Endothelial cell of umbilical vein (primary cell): Measurements from ENCODE around the gene CTSA. TPM values are rescaled to one million over a fixed set of nuclear protein-coding genes. Genes with fewer than 3 reads are reported as not detected.

Experiments used
- BruUV-seq: library from RNA; stranded (reverse); fragments of 400-500 nt; replicated peaks from 2 replicates; lab custom pipeline; 2021; lab: Mats Ljungman, UMichigan
- CTCF ChIA-PET: fragments of 300-600, 350-600 bp; sonication (Branson Sonifier 250); formaldehyde crosslinking; loops from one replicate; lab custom pipeline; 2021; ENCODE audit warnings: antibody characterized with exemption, inconsistent platforms; lab: Charles Lee
- POLR2A ChIA-PET: fragments of 300-600, 350-600 bp; sonication (Branson Sonifier 250); formaldehyde crosslinking; loops from one replicate; lab custom pipeline; 2021; ENCODE audit warnings: antibody characterized with exemption, inconsistent platforms; lab: Charles Lee
- DNase-seq: peaks from one replicate; pipeline ENCODE4 v3.0.0-alpha.2; 2011; ENCODE audit warnings: low read depth, low spot score
- FAIRE-seq: peaks from 2 replicates; lab custom pipeline; 2011; peaks lifted over from hg19 to GRCh38; lab: Jason Lieb, UNC
- H2AFZ ChIP-seq: 2 replicates; pipeline ENCODE4 v1.6.0; 2012; ENCODE audit warnings: low read depth, low read length, control low read depth, inconsistent platforms
- H3K27ac ChIP-seq: 2 replicates; pipeline ENCODE4 v1.5.1; 2011; ENCODE audit warnings: low read depth, mild to moderate bottlenecking, control low read depth, low read length, moderate library complexity; ENCODE audit not compliant: insufficient read depth
- H3K27me3 ChIP-seq, 2 experiments: 2 replicates each; pipeline versions ENCODE4 v1.6.0 to v1.6.1; 2011; ENCODE audit warnings: low read length in 2 of 2, mixed read lengths in 1 of 2; ENCODE audit not compliant: control insufficient read depth in 2 of 2, insufficient read depth in 2 of 2
- H3K36me3 ChIP-seq, 2 experiments: 2 replicates in 1 of 2; 3 replicates in 1 of 2; pipeline ENCODE4 v1.5.1; 2011; ENCODE audit warnings: low read length in 2 of 2, mild to moderate bottlenecking in 1 of 2, moderate library complexity in 1 of 2; ENCODE audit not compliant: control insufficient read depth in 2 of 2, insufficient read depth in 2 of 2; ENCODE audit errors: extremely low read depth in 1 of 2
- H3K4me1 ChIP-seq: 3 replicates; pipeline ENCODE4 v1.5.1; 2011; ENCODE audit warnings: mild to moderate bottlenecking, low read length; ENCODE audit not compliant: control insufficient read depth, insufficient read depth; ENCODE audit errors: extremely low read depth
- H3K4me2 ChIP-seq: 2 replicates; pipeline ENCODE4 v1.6.1; 2011; ENCODE audit warnings: low read length, control low read depth, mixed read lengths; ENCODE audit not compliant: insufficient read depth
- H3K4me3 ChIP-seq, 3 experiments: fragments of 200-600 bp in 1 of 3; sonication (generic), shearing (Covaris generic) in 1 of 3; replicated peaks in 1 of 3; 2 replicates each; pipeline ENCODE4 v1.5.1; 2011 to 2016; ENCODE audit warnings: control low read depth in 3 of 3, low read length in 3 of 3, mild to moderate bottlenecking in 2 of 3, inconsistent platforms in 1 of 3, low read depth in 1 of 3, moderate library complexity in 1 of 3; ENCODE audit not compliant: insufficient read depth in 1 of 3
- H3K79me2 ChIP-seq: 2 replicates; pipeline ENCODE4 v1.6.0; 2012; ENCODE audit warnings: low read length, inconsistent platforms; ENCODE audit not compliant: control insufficient read depth, insufficient read depth
- H3K9ac ChIP-seq: replicated peaks from 2 replicates; pipeline ENCODE3; 2011; ENCODE audit warnings: low read length, control low read depth; ENCODE audit not compliant: insufficient read depth; ENCODE audit errors: extremely low read depth
- H3K9me1 ChIP-seq: replicated peaks from 3 replicates; pipeline ENCODE4 v1.6.0; 2011; ENCODE audit warnings: mild to moderate bottlenecking, low read length; ENCODE audit not compliant: control insufficient read depth, insufficient read depth; ENCODE audit errors: extremely low read depth
- H3K9me3 ChIP-seq: replicated peaks from 2 replicates; pipeline ENCODE4 v1.5.1; 2012; ENCODE audit warnings: low read length, inconsistent platforms; ENCODE audit not compliant: control insufficient read depth, insufficient read depth
- H4K20me1 ChIP-seq: replicated peaks from 2 replicates; pipeline ENCODE3; 2011; ENCODE audit warnings: mild to moderate bottlenecking, low read length; ENCODE audit not compliant: control insufficient read depth, insufficient read depth; ENCODE audit errors: extremely low read depth
- CTCF ChIP-seq, 2 donors: IDR thresholded peaks; 1 replicate in 1 of 2; 2 replicates in 1 of 2; pipeline ENCODE4 v1.5.1; 2011; ENCODE audit warnings: low read length in 2 of 2, mild to moderate bottlenecking in 2 of 2, moderate library complexity in 2 of 2, control low read depth in 1 of 2, inconsistent platforms in 1 of 2, low read depth in 1 of 2; ENCODE audit not compliant: insufficient read depth in 1 of 2; ENCODE audit errors: extremely low read depth in 1 of 2
- EZH2 ChIP-seq: IDR thresholded peaks from 2 replicates; pipeline ENCODE4 v1.6.1; 2012; ENCODE audit warnings: borderline replicate concordance, low read depth, mild to moderate bottlenecking, moderate library complexity, low read length, inconsistent platforms; ENCODE audit not compliant: severe bottlenecking
- FOS ChIP-seq: IDR thresholded peaks from 2 replicates; pipeline ENCODE4 v1.6.1; 2011; ENCODE audit warnings: mild to moderate bottlenecking, low read length, moderate library complexity, borderline replicate concordance; ENCODE audit not compliant: insufficient read depth
- GATA2 ChIP-seq: IDR thresholded peaks from 2 replicates; pipeline ENCODE4 v1.7.0; 2011; ENCODE audit warnings: low read depth, mild to moderate bottlenecking, moderate library complexity, mixed read lengths, low read length; ENCODE audit not compliant: insufficient read length, insufficient read depth
- JUN ChIP-seq: IDR thresholded peaks from 2 replicates; pipeline ENCODE4 v1.6.1; 2011; ENCODE audit warnings: borderline replicate concordance, low read depth; ENCODE audit not compliant: insufficient read length, insufficient read depth
- MAX ChIP-seq: IDR thresholded peaks from 2 replicates; pipeline ENCODE4 v1.6.1; 2011; ENCODE audit not compliant: insufficient read depth, insufficient read length
- MYC ChIP-seq: IDR thresholded peaks from one replicate; pipeline ENCODE4 v1.6.1; 2011; ENCODE audit warnings: mild to moderate bottlenecking, low read depth, low read length
- POLR2A ChIP-seq: IDR thresholded peaks from 2 replicates; pipeline ENCODE4 v1.6.1; 2012; ENCODE audit warnings: low read depth, mild to moderate bottlenecking, control low read depth, low read length
- POLR2AphosphoS5 ChIP-seq: IDR thresholded peaks from 2 replicates; pipeline ENCODE4 v1.6.1; 2012; ENCODE audit warnings: low read depth, mild to moderate bottlenecking, control low read depth, low read length, moderate library complexity; ENCODE audit not compliant: insufficient read depth
- dilution Hi-C: fragments of 300-500 bp; cut with MboI; formaldehyde crosslinking; loops from one replicate; pipeline ENCODE4 v1.15.0; 2019; ENCODE audit warnings: low sequenced_read_pairs; ENCODE audit not compliant: extremely low pct_ligation_motif_present
- intact Hi-C: fragments of 100-400 bp; cut with micrococcal nuclease; formaldehyde crosslinking; loops from one replicate; pipeline ENCODE4 v1.10.0; 2022
- polyA plus RNA-seq, 4 experiments: library from polyadenylated mRNA; depleted of rRNA in 3 of 4; stranded (reverse) in 3 of 4; unstranded in 1 of 4; fragments of >200 nt; gene quantifications; 2 replicates each; pipeline versions ENCODE4 v1.2.1 to v1.2.3, GENCODE V29; 2011 to 2012; ENCODE audit warnings: missing spikeins in 1 of 4
- total RNA-seq: library from RNA; stranded (reverse); gene quantifications from 2 replicates; pipeline ENCODE4 v1.2.3, GENCODE V29; 2021

Gene CTSA
- total and polyA plus RNA-seq, 2 donors (not counting 3 experiments of a cell fraction or from before 2014, with no cell fraction given): 169 to 409 TPM

GRCh38 chr20:45934586-45935415 lies 43.7 kb downstream of the CTSA start, which contains the start of gene PCIF1:
Gene PCIF1 (plus strand): TSS chr20:45934683. CDS start chr20:45939000, 4,317 bp downstream.
- FAIRE-seq (peak; percentile 98), DNase-seq (peak; percentile 99)
- peak within 1 kb of the TSS; percentile 89 for H3K27ac ChIP-seq
- dilution Hi-C loops (no loop called here), intact Hi-C loops (loop anchor here (1.0 to 2.0 kb wide), 6 partner anchors 24 to 112 kb away; partner anchors contain the start of genes ACOT8, ZNF335, ZSWIM1 and ZSWIM3)
- TF ChIP-seq MAX (peak; percentile 92), MYC (no peak), POLR2A (peak; percentile 94), JUN (no peak), CTCF (IDR thresholded peaks at IDR 0.05; ENCODE audit: extremely low read depth in 1 of 2, insufficient read depth in 1 of 2, low read depth in 1 of 2, low read length in 2 of 2) (no peak), POLR2AphosphoS5 (peak; percentile 99), GATA2 (no peak), EZH2 (no peak), FOS (no peak)
- ChIA-PET POLR2A (interaction anchor here (0.6 to 2.9 kb wide), 19 partner anchors 10 to 100 kb away, joined by 3 to 26 read pairs (median 4); partner anchors contain the start of genes CTSA, NEURL2, PLTP and ZSWIM1), CTCF (interaction anchor here (0.7 to 4.9 kb wide), 14 partner anchors 9 to 112 kb away, joined by 3 to 50 read pairs (median 4); partner anchors contain the start of genes CTSA, NEURL2, PLTP and ZSWIM1)
- peak within 1 kb of the TSS; percentile 75 to 97 (median 89) for H3K4me3 ChIP-seq
- peak within 1 kb of the TSS; percentile 89 for H3K4me2 ChIP-seq
- peak within 1 kb of the TSS; percentile 98 for H3K9ac ChIP-seq
- H3K4me1 ChIP-seq: peaks cover 14% of the 10 kb centered on the region
- no peaks in the 10 kb centered on the region for H4K20me1 ChIP-seq
- H3K79me2 ChIP-seq: peaks cover 20% of the 10 kb centered on the region
- H3K9me3 ChIP-seq: no peaks in the 10 kb centered on the region
- no peaks in the 10 kb centered on the region for H3K27me3 ChIP-seq
- H2AFZ ChIP-seq: peak within 1 kb of the TSS; percentile 87
- no peaks in the 10 kb centered on the region for H3K9me1 ChIP-seq
- peaks cover 8 to 20% of the 10 kb centered on the region in 2 experiments for H3K36me3 ChIP-seq
- BruUV-seq: no TSS peak
